HG02610 (cell line): Measurements from ENCODE around the gene PTCH1.

Experiments
- ATAC-seq: cut with Tn5 transposase; IDR thresholded peaks from one replicate; pipeline ENCODE4 v1.9.1; 2021; ENCODE audit warnings: mild to moderate bottlenecking, moderate library complexity; ENCODE audit not compliant: unreplicated experiment

Gene PTCH1

GRCh38 chr9:95512709-95513095, 4.1 kb downstream of the PTCH1 start:
- ATAC-seq: no peak

DNA sequence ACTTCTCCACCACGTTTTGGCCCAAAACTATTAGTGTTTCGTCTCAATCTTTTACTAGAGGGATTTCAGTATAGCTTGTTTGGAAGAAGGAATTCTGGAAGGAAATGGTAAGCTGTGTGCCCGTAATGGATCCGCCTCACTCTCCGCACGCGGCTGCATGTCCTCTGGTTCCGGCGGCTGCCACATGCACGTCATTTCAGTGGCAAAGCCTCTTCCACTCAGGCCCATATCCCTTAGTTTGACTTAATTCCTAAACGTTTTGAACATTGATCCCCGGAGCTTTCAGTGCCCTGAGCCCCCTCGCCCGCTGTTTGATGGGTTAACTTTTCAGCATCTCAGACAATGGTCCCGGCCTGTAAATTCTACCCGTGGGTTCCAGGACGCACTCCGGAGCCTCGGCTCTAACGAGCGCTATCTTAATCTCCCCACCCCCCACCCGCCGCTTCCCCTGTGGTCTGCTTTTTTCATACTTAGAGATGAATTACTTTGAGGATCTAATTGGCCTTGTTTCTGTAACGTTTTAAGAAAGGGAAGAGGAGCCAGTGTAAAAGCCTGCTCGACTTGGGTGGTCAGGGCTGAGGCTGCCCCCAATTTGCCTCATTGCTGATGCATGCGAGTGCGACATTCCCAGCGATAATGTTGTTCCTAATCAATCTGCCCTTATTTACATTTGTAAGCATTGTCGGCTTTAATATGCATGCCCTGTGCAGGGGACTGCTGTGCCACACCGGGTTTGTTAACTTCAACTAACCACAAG, 4.6 kb downstream of the PTCH1 start:
- ATAC-seq: no peak

- ATAC-seq: no peak
Measured at GRCh38 chr9:95511616-95511931, 5.2 kb downstream of the PTCH1 start.

- ATAC-seq: peak; percentile 47
Measured at GRCh38 chr9:95510709-95511615, 5.8 kb downstream of the PTCH1 start.

DNA sequence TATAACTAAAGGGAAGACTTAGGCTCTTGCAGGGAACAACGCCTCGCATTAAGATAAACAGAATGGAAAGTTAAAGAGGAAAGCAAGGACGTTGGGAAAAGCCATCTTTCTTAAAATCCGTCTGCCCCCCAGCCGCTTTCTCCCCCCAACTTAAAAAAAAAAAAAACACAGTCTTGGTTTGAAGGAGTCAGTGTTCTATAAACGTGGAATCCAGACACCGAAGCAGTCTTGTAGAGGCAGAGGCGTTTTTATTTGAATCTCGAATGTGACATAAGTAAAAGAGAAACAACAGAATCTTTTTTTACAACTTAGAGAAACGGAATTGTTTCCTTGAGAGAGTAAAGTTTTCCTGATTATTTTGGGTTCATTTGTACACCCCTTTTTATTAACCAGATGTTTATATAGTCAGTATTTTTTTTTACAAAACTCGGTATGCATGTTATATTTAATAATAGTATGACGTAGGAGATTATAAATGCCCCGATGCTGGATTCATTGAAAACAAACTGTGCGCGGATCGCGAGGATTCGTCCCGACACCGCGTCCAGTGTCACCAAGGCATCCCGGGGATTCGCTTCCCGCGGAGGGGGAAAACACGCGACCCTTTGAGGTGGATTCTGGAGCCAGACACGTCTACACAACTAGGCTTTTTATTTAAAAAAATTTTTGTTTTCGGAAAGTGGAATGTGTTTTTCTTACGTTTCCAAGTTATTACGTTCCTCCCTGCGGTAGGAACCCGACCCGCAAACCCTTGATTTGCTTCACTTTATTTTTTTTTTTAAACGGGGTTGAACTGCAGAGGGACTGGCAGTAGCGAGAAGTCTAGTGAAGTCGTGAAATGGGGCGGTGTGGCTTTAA, 6.7 kb downstream of the PTCH1 start:
- no peak for ATAC-seq

DNA sequence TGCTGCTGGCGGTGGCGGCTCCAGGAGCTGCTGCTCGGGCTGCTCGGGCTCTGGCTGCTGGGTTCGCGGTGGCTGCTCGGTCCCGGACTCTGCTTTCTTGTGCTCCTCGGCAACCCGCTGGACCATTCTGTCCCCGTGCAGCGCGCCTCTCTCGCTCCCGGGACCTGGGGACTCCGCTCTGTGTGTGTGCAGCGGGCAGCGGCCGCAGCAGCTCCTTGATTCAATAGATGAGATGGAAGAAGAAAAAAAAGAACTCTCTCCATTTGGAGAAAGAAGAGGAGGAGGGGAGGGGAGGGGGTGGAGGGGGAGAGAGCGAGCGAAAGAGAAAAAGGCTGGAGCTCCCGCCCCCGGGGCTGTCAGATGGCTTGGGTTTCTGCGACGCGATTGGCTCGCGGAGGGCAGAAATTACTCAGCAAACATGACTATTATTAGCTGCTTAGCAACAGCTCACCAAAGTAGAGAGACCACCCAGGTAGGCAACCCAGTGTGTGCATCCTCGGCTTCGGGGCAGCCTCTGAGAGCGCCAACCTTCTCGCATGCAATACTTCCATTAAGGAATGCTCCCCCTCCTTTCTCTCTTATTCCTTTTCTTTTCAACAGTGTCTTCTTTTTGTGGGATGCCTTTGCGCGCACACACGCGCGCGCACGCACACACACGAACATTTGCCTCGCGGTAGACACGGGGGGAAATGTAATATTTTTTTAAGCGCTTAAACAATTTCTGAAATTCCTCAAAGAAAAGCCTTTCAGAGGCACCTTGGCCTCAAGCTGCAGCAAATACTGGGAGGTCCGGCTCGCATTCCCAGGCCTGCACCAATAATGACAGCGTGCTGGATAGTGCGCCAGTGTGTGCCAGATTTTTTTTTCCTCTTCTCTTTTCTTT, 7.6 kb downstream of the PTCH1 start:
- ATAC-seq: peak; percentile 37

DNA sequence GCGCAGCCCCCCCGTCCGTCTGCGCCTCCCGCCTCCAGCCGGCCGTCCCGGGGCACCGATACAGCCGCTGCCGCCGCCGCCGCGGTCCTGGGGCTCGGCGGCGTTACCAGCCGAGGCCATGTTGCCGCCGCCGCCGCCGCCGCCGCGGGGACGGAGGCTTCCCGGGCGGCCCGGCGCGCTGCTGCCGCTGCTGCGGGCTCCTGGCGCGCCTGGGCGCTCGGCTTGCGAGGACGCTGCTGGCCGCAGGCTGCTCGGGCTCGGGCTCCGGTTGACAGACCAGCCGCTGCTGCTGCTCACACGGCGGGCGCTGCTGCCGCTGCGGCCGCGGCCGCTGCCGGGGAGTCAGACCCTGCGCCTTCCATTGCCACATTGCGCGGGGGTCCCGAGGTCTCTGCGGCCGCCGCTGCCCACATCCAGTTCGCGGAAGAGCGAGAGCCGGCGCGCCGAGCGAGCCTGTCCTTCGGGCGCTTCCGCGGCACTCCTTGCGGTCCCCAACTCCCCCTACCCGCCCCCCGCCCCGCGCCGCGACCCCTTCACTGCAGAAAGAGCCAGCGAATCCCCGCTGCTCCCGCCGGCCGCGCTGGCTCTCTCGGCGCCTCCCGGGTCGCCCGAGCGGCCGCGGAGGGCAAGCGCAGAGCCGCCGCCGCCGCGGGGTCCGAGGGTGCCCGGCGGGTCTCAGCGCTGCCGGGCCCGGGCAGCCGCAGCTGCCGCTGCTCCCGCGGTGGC, 8.4 kb downstream of the PTCH1 start:
- ATAC-seq: no peak

- no peak for ATAC-seq
Measured at GRCh38 chr9:95507464-95508241, 9.1 kb downstream of the PTCH1 start.

- no peak for ATAC-seq
Measured at GRCh38 chr9:95506678-95507463, 9.9 kb downstream of the PTCH1 start.

DNA sequence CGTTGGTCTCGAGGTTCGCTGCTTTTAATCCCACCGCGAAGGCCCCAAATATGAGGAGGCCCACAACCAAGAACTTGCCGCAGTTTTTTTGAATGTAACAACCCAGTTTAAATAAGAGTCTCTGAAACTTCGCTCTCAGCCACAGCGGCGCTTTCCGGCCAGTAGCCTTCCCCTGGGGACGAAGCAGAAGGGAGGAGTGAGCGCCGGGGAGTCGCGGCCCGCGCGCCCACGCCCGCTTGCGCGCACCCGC, 10.4 kb downstream of the PTCH1 start:
- ATAC-seq: no peak

DNA sequence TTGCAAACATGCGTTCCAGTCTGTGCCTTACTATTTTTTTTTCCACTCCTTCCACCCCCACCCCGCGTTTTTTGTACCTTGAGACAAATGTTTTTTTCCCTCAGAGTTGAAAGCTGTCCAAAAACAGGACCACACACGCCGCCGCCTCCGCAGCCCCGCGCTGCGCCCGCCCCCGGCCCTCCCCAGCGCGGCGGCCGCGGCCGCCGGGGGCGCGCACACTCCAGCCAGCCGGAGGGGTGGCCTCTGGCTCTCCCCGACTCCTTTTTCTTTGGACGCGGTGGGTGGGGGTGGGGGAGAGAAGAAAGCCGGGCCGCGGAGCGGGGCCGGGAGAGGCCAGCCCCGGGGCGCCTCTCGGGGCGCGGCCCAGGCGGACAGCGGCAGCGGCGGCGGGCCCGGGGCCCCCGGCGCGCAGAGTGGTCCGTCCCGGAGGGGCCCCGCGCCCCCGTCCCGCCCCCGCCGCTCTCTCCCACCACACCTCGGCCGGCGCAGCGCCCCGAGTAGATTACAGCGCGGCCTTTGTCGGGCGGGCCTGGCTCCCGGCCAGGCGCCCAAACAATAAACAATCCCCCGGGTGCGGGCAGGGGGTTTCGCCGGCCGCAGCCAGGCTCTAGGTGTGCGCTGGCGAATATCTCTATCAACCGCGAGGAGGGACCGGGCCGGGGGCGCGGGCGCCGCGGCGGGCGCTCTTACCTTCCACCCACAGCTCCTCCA, 10.9 kb downstream of the PTCH1 start:
- ATAC-seq: no peak

DNA sequence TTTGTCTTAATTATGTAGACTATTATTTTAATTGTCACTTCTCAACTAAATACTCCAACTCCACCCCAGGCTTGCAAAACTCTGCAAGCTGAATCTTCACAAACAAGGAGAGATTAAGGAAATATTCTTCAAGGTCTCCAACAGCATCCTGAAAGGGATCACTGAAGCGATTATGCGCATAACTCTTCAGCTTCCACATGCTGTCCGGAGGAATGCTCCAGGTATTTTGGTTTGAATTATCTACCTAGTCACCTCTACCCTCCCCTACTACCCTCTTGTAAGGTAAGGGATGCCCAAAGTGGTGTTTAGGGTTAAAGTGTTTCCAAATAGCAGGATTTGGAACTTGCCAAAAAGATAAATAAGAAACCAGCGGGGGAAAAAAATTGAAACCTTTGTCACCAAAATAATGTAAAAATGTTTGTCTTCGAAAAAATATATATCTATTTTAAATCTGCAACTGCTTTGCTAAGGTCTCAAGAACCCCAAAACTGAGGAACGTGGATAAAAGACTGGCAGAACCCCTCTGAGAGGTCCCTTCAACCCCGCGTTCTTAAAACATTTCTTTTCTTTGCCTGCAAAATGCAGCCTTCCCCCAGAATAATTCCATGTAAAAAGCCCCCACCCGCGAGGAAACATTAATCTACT, 11.6 kb downstream of the PTCH1 start:
- ATAC-seq: no peak

DNA sequence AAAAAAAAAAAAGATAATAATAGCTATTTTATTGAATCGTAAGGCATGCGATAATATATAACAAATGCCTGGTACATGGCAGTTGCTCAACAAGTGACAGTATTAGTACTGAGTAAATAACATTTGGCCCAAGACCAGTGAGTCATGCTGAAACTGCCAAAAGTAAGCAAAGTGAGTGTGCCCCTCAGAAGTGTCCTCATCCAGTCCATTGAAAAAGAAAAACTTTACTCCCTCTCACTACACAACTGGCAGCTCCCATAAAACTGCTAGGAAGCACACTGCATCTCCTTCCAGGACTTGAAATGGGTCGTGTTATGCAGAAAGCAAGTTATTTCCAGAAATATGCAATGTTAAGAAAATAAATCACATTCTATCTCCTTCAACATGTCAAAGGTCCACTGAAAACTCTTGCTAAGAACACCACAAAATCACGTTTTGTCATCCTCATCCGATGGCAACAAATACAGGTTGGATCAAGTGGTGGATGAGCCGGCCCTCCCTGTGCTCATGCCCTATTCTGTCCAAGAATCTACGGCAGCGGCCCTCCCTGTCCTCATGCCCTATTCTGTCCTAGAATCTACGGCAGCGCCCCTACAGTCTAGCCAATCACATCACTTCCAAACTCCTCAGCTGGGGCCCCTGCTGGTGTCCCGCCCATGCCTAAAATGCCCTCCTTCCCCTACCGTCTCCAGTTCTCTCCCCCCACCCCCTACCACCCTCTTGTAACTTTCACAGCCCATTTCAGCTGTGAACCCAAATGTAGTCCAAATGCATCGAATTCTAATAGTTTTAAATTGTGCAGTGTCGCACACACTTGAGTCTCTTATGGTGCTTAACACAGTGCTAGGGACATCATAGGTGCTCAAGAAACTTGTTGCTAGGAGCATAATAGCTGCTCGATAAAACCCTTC, 12.5 kb downstream of the PTCH1 start:
- no peak for ATAC-seq

DNA sequence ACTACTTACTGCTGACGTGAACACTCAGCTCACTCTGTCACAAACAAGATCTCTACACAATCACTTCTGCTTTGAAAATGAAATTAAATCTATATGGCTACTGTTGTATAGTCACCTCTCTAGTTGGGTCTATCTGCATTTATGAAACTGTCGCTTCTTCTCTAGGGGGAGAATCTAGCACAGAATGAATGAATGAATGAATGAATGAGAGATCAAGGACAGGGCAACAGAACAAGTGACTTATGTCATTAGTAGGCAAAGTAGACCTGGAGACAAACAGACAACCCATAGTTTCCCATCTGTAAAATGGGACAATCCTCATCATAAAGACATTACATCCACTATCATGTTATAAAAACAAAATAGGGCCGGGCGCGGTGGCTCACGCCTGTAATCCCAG, 13.4 kb downstream of the PTCH1 start:
- no peak for ATAC-seq

GRCh38 chr9:95502248-95502647, 14.5 kb downstream of the PTCH1 start:
- ATAC-seq: no peak

DNA sequence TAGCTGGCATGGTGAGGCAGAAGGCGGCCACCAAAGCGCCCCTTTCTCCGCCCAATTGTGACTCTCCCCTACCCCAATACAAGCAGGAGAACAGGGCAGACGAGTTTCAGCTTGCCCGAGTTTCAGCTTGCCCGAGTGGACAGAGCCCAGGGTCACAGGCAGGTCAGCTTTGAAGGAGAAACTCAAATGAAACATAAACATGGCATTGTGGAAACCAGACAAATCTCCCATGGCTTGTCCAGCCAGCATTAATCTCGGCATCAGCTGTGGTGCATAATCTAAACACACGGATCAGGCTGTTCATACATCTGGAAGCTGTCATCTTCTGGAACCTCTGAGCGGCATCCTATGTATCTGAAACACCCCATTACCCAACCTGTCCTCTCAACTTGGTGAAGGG, 16.9 kb downstream of the PTCH1 start:
- ATAC-seq: no peak
